GM23338 (cell line): ENCODE measurements around the gene JMY.

ENCODE experiments used
- ETS1 ChIP-seq: IDR thresholded peaks from 2 replicates; pipeline ENCODE4 v1.6.1; 2016; ENCODE audit warnings: antibody characterized with exemption
- EZH2 ChIP-seq: fragments of 200-600 bp; sonication (generic); IDR thresholded peaks from one replicate; pipeline ENCODE4 v1.8.0; 2017; ENCODE audit warnings: antibody characterized with exemption, mild to moderate bottlenecking, low read depth; ENCODE audit not compliant: unreplicated experiment
- EZH2phosphoT487 ChIP-seq: fragments of 200-600 bp; sonication (generic); IDR thresholded peaks from one replicate; pipeline ENCODE4 v1.8.1; 2018; ENCODE audit warnings: antibody characterized with exemption; ENCODE audit not compliant: unreplicated experiment
- JUNB ChIP-seq: IDR thresholded peaks from one replicate; pipeline ENCODE4 v1.6.1; 2016; ENCODE audit warnings: antibody characterized with exemption; ENCODE audit not compliant: unreplicated experiment
- NANOG ChIP-seq: IDR thresholded peaks from 2 replicates; pipeline ENCODE4 v1.6.1; 2016; ENCODE audit warnings: antibody characterized with exemption, borderline replicate concordance
- TF ChIP-seq, protein P1 (sequence below), 2 experiments: fragments of 200-600 bp in 1 of 2; sonication (generic) in 1 of 2; conservative IDR thresholded peaks; 2 replicates each; pipeline versions ENCODE4 v1.5.1 to v1.6.1; 2016 to 2017; ENCODE audit warnings: antibody characterized with exemption in 2 of 2, low read depth in 2 of 2, mild to moderate bottlenecking in 2 of 2, moderate library complexity in 1 of 2
- TF ChIP-seq, protein P2 (sequence below): IDR thresholded peaks from one replicate; pipeline ENCODE4 v1.6.1; 2018; ENCODE audit warnings: antibody characterized with exemption; ENCODE audit not compliant: unreplicated experiment

GRCh38 chr5:79235261-79235633 lies 684 bp upstream of the JMY start:
- TF ChIP-seq EZH2 = no peak
- TF ChIP-seq, protein P1, sequence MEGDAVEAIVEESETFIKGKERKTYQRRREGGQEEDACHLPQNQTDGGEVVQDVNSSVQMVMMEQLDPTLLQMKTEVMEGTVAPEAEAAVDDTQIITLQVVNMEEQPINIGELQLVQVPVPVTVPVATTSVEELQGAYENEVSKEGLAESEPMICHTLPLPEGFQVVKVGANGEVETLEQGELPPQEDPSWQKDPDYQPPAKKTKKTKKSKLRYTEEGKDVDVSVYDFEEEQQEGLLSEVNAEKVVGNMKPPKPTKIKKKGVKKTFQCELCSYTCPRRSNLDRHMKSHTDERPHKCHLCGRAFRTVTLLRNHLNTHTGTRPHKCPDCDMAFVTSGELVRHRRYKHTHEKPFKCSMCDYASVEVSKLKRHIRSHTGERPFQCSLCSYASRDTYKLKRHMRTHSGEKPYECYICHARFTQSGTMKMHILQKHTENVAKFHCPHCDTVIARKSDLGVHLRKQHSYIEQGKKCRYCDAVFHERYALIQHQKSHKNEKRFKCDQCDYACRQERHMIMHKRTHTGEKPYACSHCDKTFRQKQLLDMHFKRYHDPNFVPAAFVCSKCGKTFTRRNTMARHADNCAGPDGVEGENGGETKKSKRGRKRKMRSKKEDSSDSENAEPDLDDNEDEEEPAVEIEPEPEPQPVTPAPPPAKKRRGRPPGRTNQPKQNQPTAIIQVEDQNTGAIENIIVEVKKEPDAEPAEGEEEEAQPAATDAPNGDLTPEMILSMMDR (conservative IDR thresholded peaks at IDR 0.05; ENCODE audit: low read depth in 2 of 2) = no peak
- TF ChIP-seq, protein P2, sequence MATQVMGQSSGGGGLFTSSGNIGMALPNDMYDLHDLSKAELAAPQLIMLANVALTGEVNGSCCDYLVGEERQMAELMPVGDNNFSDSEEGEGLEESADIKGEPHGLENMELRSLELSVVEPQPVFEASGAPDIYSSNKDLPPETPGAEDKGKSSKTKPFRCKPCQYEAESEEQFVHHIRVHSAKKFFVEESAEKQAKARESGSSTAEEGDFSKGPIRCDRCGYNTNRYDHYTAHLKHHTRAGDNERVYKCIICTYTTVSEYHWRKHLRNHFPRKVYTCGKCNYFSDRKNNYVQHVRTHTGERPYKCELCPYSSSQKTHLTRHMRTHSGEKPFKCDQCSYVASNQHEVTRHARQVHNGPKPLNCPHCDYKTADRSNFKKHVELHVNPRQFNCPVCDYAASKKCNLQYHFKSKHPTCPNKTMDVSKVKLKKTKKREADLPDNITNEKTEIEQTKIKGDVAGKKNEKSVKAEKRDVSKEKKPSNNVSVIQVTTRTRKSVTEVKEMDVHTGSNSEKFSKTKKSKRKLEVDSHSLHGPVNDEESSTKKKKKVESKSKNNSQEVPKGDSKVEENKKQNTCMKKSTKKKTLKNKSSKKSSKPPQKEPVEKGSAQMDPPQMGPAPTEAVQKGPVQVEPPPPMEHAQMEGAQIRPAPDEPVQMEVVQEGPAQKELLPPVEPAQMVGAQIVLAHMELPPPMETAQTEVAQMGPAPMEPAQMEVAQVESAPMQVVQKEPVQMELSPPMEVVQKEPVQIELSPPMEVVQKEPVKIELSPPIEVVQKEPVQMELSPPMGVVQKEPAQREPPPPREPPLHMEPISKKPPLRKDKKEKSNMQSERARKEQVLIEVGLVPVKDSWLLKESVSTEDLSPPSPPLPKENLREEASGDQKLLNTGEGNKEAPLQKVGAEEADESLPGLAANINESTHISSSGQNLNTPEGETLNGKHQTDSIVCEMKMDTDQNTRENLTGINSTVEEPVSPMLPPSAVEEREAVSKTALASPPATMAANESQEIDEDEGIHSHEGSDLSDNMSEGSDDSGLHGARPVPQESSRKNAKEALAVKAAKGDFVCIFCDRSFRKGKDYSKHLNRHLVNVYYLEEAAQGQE = no peak
- TF ChIP-seq JUNB = no peak
- TF ChIP-seq ETS1 = no peak
- no peak for TF ChIP-seq EZH2phosphoT487
- TF ChIP-seq NANOG = no peak
